Measurements from ENCODE around the gene FERMT2.

The FERMT2 gene

DNA sequence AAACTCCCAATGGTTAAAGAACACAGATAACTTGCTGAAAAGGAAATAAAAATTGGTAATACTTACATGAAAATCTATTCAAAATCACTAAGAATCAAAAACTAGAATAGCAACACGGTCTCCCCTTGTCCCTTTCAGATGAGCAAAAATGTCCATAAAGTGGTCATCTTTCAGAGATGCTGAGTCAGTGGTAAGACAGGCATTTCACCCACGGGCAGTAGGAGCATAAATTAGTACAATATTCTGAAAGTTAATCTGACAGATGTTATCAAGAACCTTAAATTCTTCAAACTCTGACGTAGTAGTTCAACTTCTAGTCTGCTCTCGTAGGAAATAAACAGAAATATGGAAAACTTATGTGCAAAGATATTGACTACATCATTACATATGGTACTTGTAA lies 126.4 kb downstream of the FERMT2 start:
- DNase-seq (ENCODE audit: low spot score), result no peak

DNA sequence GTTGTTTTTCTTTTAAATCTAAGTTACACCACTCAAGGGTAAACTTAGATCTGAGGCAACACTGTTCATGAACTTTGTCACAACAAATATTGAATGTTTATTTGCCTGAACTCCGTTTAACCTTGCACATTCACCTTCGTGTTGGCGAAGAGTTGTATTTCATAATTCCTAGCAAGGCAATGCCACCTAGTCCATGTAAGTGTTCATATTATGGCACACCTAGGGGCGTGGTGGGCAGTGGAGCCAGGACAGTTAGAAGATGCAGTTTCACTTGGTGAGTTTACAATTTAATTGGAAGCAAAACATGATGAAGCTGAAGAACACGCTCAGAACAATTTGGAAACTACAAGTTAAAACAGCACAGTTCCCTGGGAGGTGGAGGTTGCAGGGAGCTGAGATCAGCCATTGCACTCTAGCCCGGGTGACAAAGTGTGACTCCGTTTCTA lies 129.0 kb downstream of the FERMT2 start:
- DNase-seq (ENCODE audit: low spot score), result no peak

DNA sequence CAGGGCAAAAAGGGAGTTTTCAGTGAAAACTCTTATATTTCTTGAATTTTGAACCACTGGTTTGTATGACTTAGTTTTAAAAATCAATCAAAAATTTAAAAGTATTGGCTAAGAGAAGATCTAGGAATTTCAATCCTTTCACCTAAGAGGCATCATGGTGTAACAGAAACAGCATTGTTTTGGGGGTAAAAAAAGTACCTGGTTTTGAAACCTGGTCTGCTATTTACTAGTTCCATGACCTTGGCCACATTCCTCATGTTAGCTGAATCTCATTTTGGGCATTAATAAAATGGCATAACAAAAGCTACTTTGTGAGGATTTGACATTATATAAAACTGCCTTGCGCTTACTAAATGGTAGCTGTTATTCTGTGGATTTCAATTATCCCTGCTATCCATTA lies 142.7 kb downstream of the FERMT2 start:
- DNase-seq (ENCODE audit: low spot score), result no peak

Measured in germinal center (tissue), 1 donor.